ENCODE results near the gene SGPP1. TPM values are rescaled to one million over a fixed set of nuclear protein-coding genes. Genes with fewer than 3 reads are reported as not detected.

Gene SGPP1
- total and polyA plus RNA-seq, 10 of the 15 experiments (the other 5 are each of a cell fraction or from before 2014, with no cell fraction given), result 3.5 to 37.7 (median 25.5) TPM

DNA sequence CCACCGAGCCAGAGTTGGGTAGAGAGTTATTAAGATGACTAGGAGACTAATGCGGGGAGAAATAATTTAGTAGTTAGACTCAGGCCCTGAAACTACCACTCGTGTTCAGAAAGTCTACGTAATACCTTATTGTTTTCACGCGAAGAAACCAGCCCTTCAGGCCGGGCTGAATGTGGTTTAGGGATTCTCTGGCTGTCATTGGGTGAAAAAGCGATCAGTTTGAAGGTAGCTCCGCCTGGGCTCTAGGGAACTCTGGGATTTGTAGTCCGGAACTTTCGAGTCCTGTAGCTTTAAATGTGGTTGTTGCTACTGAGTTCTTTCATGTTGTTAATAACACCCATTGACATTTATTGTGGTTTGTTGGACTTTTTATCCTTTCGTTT, 85.6 kb downstream of the SGPP1 start:
- ATAC-seq (peak; percentile 74), FAIRE-seq (no peak), DNase-seq (ENCODE audit: low read depth, low spot score) (peak; percentile 93)
- Histone ChIP-seq H3K27me3 (replicated peaks in 1 of 2; ENCODE audit: control insufficient read depth in 2 of 2, insufficient read depth in 2 of 2, low read length in 1 of 2) (no peaks in the 10 kb centered on the region), H4K20me1 (ENCODE audit: control insufficient read depth, insufficient read depth) (no peaks in the 10 kb centered on the region), H3K36me3 (ENCODE audit: control insufficient read depth in 2 of 2, insufficient read depth in 2 of 2, low read length in 1 of 2) (no peaks in the 10 kb centered on the region; a peak in 1 of 4 replicates), H3K4me1 (ENCODE audit: control insufficient read depth, insufficient read depth, low read length) (peaks cover 17% of the 10 kb centered on the region), H3K79me2 (ENCODE audit: control insufficient read depth, insufficient read depth, low read length) (peaks cover 42% of the 10 kb centered on the region), H3K4me3 (peak overlapping the region; percentile 64), H3K27ac (ENCODE audit: control insufficient read depth, insufficient read depth) (peak overlapping the region; percentile 99), H3K9ac (ENCODE audit: control insufficient read depth, insufficient read depth, low read length) (peak overlapping the region; percentile 86), H3K9me3 (replicated peaks; ENCODE audit: control insufficient read depth, insufficient read depth, low read length) (no peaks in the 10 kb centered on the region; the same call in 2 of the 3 replicates), H3K4me2 (ENCODE audit: control insufficient read depth, insufficient read depth) (peak overlapping the region; percentile 78), H2AFZ (ENCODE audit: control insufficient read depth, low read depth, low read length) (peak overlapping the region; percentile 99)
- in situ Hi-C loops (cut with MboI), result no loop called here
- CTCF ChIA-PET, result interaction anchor here (0.5 to 7.9 kb wide), 19 partner anchors 9 to 652 kb away, joined by 3 to 60 read pairs (median 5); partner anchors contain the start of gene ESR2
- intact Hi-C loops (cut with micrococcal nuclease; ENCODE audit: unreplicated experiment), result loop anchor here (5.0 kb wide), 3 partner anchors 65 to 225 kb away; partner anchors contain the start of gene PPP2R5E
- BruUV-seq (replicated peaks), result TSS peak; percentile 88
- 2% methylated on average over 12 of the region's 12 CpGs for WGBS (ENCODE audit: insufficient coverage, insufficient replicate concordance, low lambda C conversion rate, missing lambda C conversion rate)
- POLR2A ChIA-PET, result interaction anchor here (0.6 to 3.8 kb wide), 18 partner anchors 8 to 1752 kb away, joined by 3 to 72 read pairs (median 5); partner anchors contain the start of genes PPP2R5E and SGPP1
- RAD21 ChIA-PET (ENCODE audit: unreplicated experiment), result interaction anchor here (0.7 to 4.9 kb wide), 22 partner anchors 9 to 653 kb away, joined by 3 to 89 read pairs (median 4); partner anchors contain the start of genes PPP2R5E and SGPP1
- SMC1A ChIA-PET (ENCODE audit: uncharacterized antibody, unreplicated experiment), result interaction anchor here (0.7 to 10.1 kb wide), 26 partner anchors 8 to 695 kb away, joined by 3 to 99 read pairs (median 4); partner anchors contain the start of genes PPP2R5E and SGPP1
- peak; percentile 87 for TF ChIP-seq SIX5 (IDR thresholded peaks at IDR 0.05; ENCODE audit: low read depth, low read length, severe bottlenecking)
- no peak for TF ChIP-seq NR2F1 (conservative IDR thresholded peaks at IDR 0.05)
- TF ChIP-seq, protein P1, sequence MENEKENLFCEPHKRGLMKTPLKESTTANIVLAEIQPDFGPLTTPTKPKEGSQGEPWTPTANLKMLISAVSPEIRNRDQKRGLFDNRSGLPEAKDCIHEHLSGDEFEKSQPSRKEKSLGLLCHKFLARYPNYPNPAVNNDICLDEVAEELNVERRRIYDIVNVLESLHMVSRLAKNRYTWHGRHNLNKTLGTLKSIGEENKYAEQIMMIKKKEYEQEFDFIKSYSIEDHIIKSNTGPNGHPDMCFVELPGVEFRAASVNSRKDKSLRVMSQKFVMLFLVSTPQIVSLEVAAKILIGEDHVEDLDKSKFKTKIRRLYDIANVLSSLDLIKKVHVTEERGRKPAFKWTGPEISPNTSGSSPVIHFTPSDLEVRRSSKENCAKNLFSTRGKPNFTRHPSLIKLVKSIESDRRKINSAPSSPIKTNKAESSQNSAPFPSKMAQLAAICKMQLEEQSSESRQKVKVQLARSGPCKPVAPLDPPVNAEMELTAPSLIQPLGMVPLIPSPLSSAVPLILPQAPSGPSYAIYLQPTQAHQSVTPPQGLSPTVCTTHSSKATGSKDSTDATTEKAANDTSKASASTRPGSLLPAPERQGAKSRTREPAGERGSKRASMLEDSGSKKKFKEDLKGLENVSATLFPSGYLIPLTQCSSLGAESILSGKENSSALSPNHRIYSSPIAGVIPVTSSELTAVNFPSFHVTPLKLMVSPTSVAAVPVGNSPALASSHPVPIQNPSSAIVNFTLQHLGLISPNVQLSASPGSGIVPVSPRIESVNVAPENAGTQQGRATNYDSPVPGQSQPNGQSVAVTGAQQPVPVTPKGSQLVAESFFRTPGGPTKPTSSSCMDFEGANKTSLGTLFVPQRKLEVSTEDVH (IDR thresholded peaks at IDR 0.05; ENCODE audit: low read depth, partially characterized antibody), result peak; percentile 74
- TF ChIP-seq, protein P2, sequence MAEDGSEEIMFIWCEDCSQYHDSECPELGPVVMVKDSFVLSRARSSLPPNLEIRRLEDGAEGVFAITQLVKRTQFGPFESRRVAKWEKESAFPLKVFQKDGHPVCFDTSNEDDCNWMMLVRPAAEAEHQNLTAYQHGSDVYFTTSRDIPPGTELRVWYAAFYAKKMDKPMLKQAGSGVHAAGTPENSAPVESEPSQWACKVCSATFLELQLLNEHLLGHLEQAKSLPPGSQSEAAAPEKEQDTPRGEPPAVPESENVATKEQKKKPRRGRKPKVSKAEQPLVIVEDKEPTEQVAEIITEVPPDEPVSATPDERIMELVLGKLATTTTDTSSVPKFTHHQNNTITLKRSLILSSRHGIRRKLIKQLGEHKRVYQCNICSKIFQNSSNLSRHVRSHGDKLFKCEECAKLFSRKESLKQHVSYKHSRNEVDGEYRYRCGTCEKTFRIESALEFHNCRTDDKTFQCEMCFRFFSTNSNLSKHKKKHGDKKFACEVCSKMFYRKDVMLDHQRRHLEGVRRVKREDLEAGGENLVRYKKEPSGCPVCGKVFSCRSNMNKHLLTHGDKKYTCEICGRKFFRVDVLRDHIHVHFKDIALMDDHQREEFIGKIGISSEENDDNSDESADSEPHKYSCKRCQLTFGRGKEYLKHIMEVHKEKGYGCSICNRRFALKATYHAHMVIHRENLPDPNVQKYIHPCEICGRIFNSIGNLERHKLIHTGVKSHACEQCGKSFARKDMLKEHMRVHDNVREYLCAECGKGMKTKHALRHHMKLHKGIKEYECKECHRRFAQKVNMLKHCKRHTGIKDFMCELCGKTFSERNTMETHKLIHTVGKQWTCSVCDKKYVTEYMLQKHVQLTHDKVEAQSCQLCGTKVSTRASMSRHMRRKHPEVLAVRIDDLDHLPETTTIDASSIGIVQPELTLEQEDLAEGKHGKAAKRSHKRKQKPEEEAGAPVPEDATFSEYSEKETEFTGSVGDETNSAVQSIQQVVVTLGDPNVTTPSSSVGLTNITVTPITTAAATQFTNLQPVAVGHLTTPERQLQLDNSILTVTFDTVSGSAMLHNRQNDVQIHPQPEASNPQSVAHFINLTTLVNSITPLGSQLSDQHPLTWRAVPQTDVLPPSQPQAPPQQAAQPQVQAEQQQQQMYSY (CRISPR knock-in tag; IDR thresholded peaks at IDR 0.05), result no peak
- peak; percentile 55 for TF ChIP-seq NFYA (IDR thresholded peaks at IDR 0.05; ENCODE audit: borderline replicate concordance, low read depth, low read length)
- peak; percentile 33; the same call in 1 of the 2 replicates for TF ChIP-seq PML (IDR thresholded peaks at IDR 0.05; ENCODE audit: low read length)
- TF ChIP-seq KLF5 (IDR thresholded peaks at IDR 0.05; ENCODE audit: partially characterized antibody), result peak; percentile 21
- peak; percentile 90 for TF ChIP-seq HCFC1 (IDR thresholded peaks at IDR 0.05; ENCODE audit: low read length)
- no peak for TF ChIP-seq ZNF24 (IDR thresholded peaks at IDR 0.05)
- TF ChIP-seq ATF7 (IDR thresholded peaks at IDR 0.05; ENCODE audit: low read depth), result peak; percentile 80
- TF ChIP-seq NFXL1 (IDR thresholded peaks at IDR 0.05; ENCODE audit: borderline replicate concordance), result no peak
- no peak for TF ChIP-seq YY1 (IDR thresholded peaks at IDR 0.05; ENCODE audit: low read depth, low read length)
- TF ChIP-seq, protein P3, sequence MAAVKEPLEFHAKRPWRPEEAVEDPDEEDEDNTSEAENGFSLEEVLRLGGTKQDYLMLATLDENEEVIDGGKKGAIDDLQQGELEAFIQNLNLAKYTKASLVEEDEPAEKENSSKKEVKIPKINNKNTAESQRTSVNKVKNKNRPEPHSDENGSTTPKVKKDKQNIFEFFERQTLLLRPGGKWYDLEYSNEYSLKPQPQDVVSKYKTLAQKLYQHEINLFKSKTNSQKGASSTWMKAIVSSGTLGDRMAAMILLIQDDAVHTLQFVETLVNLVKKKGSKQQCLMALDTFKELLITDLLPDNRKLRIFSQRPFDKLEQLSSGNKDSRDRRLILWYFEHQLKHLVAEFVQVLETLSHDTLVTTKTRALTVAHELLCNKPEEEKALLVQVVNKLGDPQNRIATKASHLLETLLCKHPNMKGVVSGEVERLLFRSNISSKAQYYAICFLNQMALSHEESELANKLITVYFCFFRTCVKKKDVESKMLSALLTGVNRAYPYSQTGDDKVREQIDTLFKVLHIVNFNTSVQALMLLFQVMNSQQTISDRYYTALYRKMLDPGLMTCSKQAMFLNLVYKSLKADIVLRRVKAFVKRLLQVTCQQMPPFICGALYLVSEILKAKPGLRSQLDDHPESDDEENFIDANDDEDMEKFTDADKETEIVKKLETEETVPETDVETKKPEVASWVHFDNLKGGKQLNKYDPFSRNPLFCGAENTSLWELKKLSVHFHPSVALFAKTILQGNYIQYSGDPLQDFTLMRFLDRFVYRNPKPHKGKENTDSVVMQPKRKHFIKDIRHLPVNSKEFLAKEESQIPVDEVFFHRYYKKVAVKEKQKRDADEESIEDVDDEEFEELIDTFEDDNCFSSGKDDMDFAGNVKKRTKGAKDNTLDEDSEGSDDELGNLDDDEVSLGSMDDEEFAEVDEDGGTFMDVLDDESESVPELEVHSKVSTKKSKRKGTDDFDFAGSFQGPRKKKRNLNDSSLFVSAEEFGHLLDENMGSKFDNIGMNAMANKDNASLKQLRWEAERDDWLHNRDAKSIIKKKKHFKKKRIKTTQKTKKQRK (IDR thresholded peaks at IDR 0.05; ENCODE audit: low read depth, low read length), result peak; percentile 54; the same call in 1 of the 2 replicates
